Epithelial cell of proximal tubule (primary cell): ENCODE results near the gene MFF. TPM values are rescaled to one million over a fixed set of nuclear protein-coding genes. Genes with fewer than 3 reads are reported as not detected.

Experiments used
- DNase-seq: peaks from one replicate; pipeline ENCODE4 v3.0.0-alpha.2; 2011; ENCODE audit warnings: low read depth
- H3K4me3 ChIP-seq: 2 replicates; pipeline ENCODE4 v1.5.1; 2011; ENCODE audit warnings: low read depth, mild to moderate bottlenecking, low read length
- CTCF ChIP-seq: conservative IDR thresholded peaks from 2 replicates; pipeline ENCODE4 v1.5.1; 2012; ENCODE audit warnings: low read depth, mild to moderate bottlenecking, low read length
- total RNA-seq: library from RNA; depleted of rRNA; stranded (reverse); fragments of >200 nt; gene quantifications from 2 replicates; pipeline ENCODE4 v1.2.3, GENCODE V29; 2015

MFF gene
- total RNA-seq, 1 donor from 2014 or later, result 99.4 TPM

GRCh38 chr2:227313310-227313709, 11.7 kb upstream of the MFF start:
- DNase-seq, result no peak
- no peak overlapping the region for H3K4me3 ChIP-seq
- TF ChIP-seq CTCF, result no peak

- no peak overlapping the region for H3K4me3 ChIP-seq
- TF ChIP-seq CTCF, result no peak
- no peak for DNase-seq
These were observed 7.2 kb upstream of the MFF start for GRCh38 chr2:227317834-227318233.

- no peak for DNase-seq
- no peak for TF ChIP-seq CTCF
- H3K4me3 ChIP-seq, result no peak overlapping the region
These were observed 4.6 kb upstream of the MFF start for GRCh38 chr2:227320305-227321094.

- H3K4me3 ChIP-seq, result no peak overlapping the region
- TF ChIP-seq CTCF, result no peak
- DNase-seq, result no peak
These were observed 2.4 kb upstream of the MFF start for GRCh38 chr2:227322530-227323205.

- no peak for TF ChIP-seq CTCF
- no peak overlapping the region for H3K4me3 ChIP-seq
- DNase-seq, result no peak
These were observed 1.2 kb upstream of the MFF start for GRCh38 chr2:227323818-227324217.

GRCh38 chr2:227324642-227324994, 433 bp upstream of the MFF start:
- H3K4me3 ChIP-seq, result peak overlapping the region; percentile 91
- TF ChIP-seq CTCF, result no peak
- DNase-seq, result no peak

GRCh38 chr2:227325839-227326195, 766 bp downstream of the MFF start:
- H3K4me3 ChIP-seq, result peak overlapping the region; percentile 91
- no peak for DNase-seq
- TF ChIP-seq CTCF, result no peak
